PFSK-1 (cell line): ENCODE data around the gene PAX8.

Source experiments
- FOXP2 ChIP-seq: optimal IDR thresholded peaks from 2 replicates; pipeline ENCODE3; 2011; ENCODE audit warnings: borderline replicate concordance, control low read depth, inconsistent platforms; ENCODE audit not compliant: insufficient read depth; ENCODE audit errors: extremely low read length, extremely low read depth
- POLR2AphosphoS5 ChIP-seq: IDR thresholded peaks from 2 replicates; pipeline ENCODE4 v1.6.1; 2012; ENCODE audit warnings: low read depth, mild to moderate bottlenecking, control low read depth, low read length, moderate library complexity
- TAF1 ChIP-seq: IDR thresholded peaks from 2 replicates; pipeline ENCODE4 v1.6.1; 2012; ENCODE audit warnings: low read length, control low read depth, borderline replicate concordance; ENCODE audit not compliant: insufficient read depth

DNA sequence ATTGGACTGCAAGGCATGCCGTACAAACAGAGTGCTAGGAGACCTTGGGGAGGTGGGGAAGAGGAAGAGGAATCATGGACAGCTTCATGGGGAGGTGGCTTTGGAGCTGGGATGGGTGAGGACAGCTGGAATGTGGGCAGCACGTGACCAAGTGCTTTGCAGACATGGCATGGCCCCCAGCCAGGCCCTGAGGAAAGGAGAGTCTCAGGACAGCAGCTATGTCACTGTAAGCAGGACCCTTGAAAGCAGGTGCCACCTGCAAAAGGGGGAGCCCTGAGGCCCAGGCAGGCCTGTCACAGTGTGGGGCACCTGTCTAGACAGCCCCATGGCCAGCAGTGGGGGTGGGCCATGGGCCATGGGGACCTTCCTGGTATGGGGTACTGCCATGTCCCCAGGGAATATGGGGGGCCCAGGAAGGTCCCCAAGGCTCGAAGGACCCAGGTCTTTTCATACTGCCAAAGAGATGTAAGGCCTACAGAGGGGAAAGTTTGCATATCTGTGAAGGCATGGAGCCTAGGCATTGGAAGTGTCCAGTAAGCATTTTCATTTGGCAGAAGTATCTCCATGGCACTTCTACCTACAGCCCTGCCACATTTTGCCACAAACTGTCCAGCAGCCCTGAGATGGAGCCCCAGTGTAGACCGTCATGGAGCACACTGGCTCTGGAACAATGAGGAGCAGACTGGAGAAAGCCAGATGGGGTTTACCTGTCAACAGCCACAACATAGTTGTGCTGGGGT, 9.9 kb downstream of the PAX8 start:
- TF ChIP-seq POLR2AphosphoS5 (no peak), FOXP2 (no peak), TAF1 (no peak)
